Subcutaneous abdominal adipose tissue (tissue), 5 donors: Measurements from ENCODE around the gene CIBAR2.

Source experiments
- H3K27ac ChIP-seq: one replicate; pipeline ENCODE4 v1.7.0; 2013; ENCODE audit warnings: low read depth, mild to moderate bottlenecking, inconsistent platforms, low read length, moderate library complexity
- H3K27me3 ChIP-seq, 5 donors: one replicate each; pipeline ENCODE4 v1.7.0; 2013; ENCODE audit warnings: low read length in 5 of 5, inconsistent platforms in 1 of 5; ENCODE audit not compliant: control insufficient read depth in 5 of 5, insufficient read depth in 4 of 5
- H3K36me3 ChIP-seq, 5 donors: one replicate each; pipeline ENCODE4 v1.7.0; 2013; ENCODE audit warnings: low read length in 5 of 5; ENCODE audit not compliant: control insufficient read depth in 5 of 5, insufficient read depth in 5 of 5
- H3K4me1 ChIP-seq, 5 donors: one replicate each; pipeline ENCODE4 v1.7.0; 2013; ENCODE audit warnings: low read length in 5 of 5, mild to moderate bottlenecking in 3 of 5, moderate library complexity in 1 of 5; ENCODE audit not compliant: control insufficient read depth in 5 of 5, insufficient read depth in 5 of 5
- H3K4me3 ChIP-seq, 5 donors: one replicate each; pipeline ENCODE4 v1.7.0; 2013; ENCODE audit warnings: low read length in 5 of 5, low read depth in 1 of 5
- H3K9ac ChIP-seq, 5 donors: one replicate each; pipeline ENCODE4 v1.7.0; 2013; ENCODE audit warnings: low read length in 5 of 5, mild to moderate bottlenecking in 4 of 5, moderate library complexity in 3 of 5
- H3K9me3 ChIP-seq, 5 donors: one replicate each; pipeline ENCODE4 v1.7.0; 2013; ENCODE audit warnings: low read length in 5 of 5; ENCODE audit not compliant: control insufficient read depth in 5 of 5
- donor health status: healthy.
- donor health status: healthy.
- donor health status: healthy.
- donor health status: healthy.
- donor health status: healthy.

The CIBAR2 gene

GRCh38 chr16:85152414-85153030 is 40.2 kb upstream of the CIBAR2 start:
- no peaks in the 10 kb centered on the region for H3K9me3 ChIP-seq
- H3K9ac ChIP-seq: no peak overlapping the region
- no peaks in the 10 kb centered on the region for H3K27me3 ChIP-seq
- H3K4me1 ChIP-seq: peaks cover 5 to 53% (median 43%) of the 10 kb centered on the region in 5 donors
- peak overlapping the region; percentile 57 for H3K27ac ChIP-seq
- no peaks in the 10 kb centered on the region for H3K36me3 ChIP-seq
- H3K4me3 ChIP-seq: no peak overlapping the region

GRCh38 chr16:85151603-85152413 is 39.5 kb upstream of the CIBAR2 start:
- H3K9ac ChIP-seq: peak overlapping the region in 1 of 5 donors; percentile 57
- H3K36me3 ChIP-seq: no peaks in the 10 kb centered on the region
- H3K9me3 ChIP-seq: no peaks in the 10 kb centered on the region
- H3K4me3 ChIP-seq: peak overlapping the region in 1 of 5 donors; percentile 3
- no peaks in the 10 kb centered on the region for H3K27me3 ChIP-seq
- H3K27ac ChIP-seq: peak overlapping the region; percentile 57
- H3K4me1 ChIP-seq: peaks cover 12 to 60% (median 50%) of the 10 kb centered on the region in 5 donors

- Histone ChIP-seq H3K9me3 (no peaks in the 10 kb centered on the region), H3K27ac (peak overlapping the region; percentile 57), H3K27me3 (no peaks in the 10 kb centered on the region), H3K9ac (peak overlapping the region in 1 of 5 donors; percentile 57), H3K4me1 (peaks cover 15 to 66% (median 57%) of the 10 kb centered on the region in 5 donors), H3K4me3 (peak overlapping the region in 1 of 5 donors; percentile 3), H3K36me3 (no peaks in the 10 kb centered on the region)
Observed at GRCh38 chr16:85151079-85151602, 38.9 kb upstream of the CIBAR2 start.

GRCh38 chr16:85150331-85150940 is 38.2 kb upstream of the CIBAR2 start:
- Histone ChIP-seq H3K4me3 (no peak overlapping the region), H3K9me3 (no peaks in the 10 kb centered on the region), H3K36me3 (no peaks in the 10 kb centered on the region), H3K27ac (no peak overlapping the region), H3K27me3 (no peaks in the 10 kb centered on the region), H3K9ac (no peak overlapping the region), H3K4me1 (peaks cover 15 to 73% (median 64%) of the 10 kb centered on the region in 5 donors)

GRCh38 chr16:85149776-85150175 is 37.5 kb upstream of the CIBAR2 start:
- H3K4me3 ChIP-seq: no peak overlapping the region
- no peak overlapping the region for H3K9ac ChIP-seq
- H3K36me3 ChIP-seq: no peaks in the 10 kb centered on the region
- no peaks in the 10 kb centered on the region for H3K27me3 ChIP-seq
- H3K4me1 ChIP-seq: peaks cover 15 to 78% (median 69%) of the 10 kb centered on the region in 5 donors
- H3K9me3 ChIP-seq: peaks cover 0 to under 1% (median 0%) of the 10 kb centered on the region in 5 donors
- H3K27ac ChIP-seq: no peak overlapping the region

- no peaks in the 10 kb centered on the region for H3K27me3 ChIP-seq
- H3K4me3 ChIP-seq: no peak overlapping the region
- peaks cover 0 to 4% (median 0%) of the 10 kb centered on the region in 5 donors for H3K9me3 ChIP-seq
- peaks cover 15 to 85% (median 71%) of the 10 kb centered on the region in 5 donors for H3K4me1 ChIP-seq
- no peak overlapping the region for H3K9ac ChIP-seq
- no peak overlapping the region for H3K27ac ChIP-seq
- H3K36me3 ChIP-seq: no peaks in the 10 kb centered on the region
Observed at GRCh38 chr16:85148931-85149330, 36.7 kb upstream of the CIBAR2 start.

GRCh38 chr16:85146922-85147651 is 34.8 kb upstream of the CIBAR2 start:
- peak overlapping the region; percentile 62 for H3K27ac ChIP-seq
- peaks cover 0 to 4% (median 0%) of the 10 kb centered on the region in 5 donors for H3K9me3 ChIP-seq
- H3K9ac ChIP-seq: peak overlapping the region in 3 of 5 donors; percentile 29 to 54 (median 38)
- H3K4me1 ChIP-seq: peaks cover 18 to 92% (median 72%) of the 10 kb centered on the region in 5 donors
- no peak overlapping the region for H3K4me3 ChIP-seq
- no peaks in the 10 kb centered on the region for H3K27me3 ChIP-seq
- H3K36me3 ChIP-seq: no peaks in the 10 kb centered on the region

- H3K27ac ChIP-seq: peak overlapping the region; percentile 62
- no peaks in the 10 kb centered on the region for H3K27me3 ChIP-seq
- peak overlapping the region in 2 of 5 donors; percentile 38 to 54 for H3K9ac ChIP-seq
- H3K4me1 ChIP-seq: peaks cover 21 to 92% (median 72%) of the 10 kb centered on the region in 5 donors
- H3K9me3 ChIP-seq: peaks cover 0 to 4% (median 0%) of the 10 kb centered on the region in 5 donors
- no peaks in the 10 kb centered on the region for H3K36me3 ChIP-seq
- no peak overlapping the region for H3K4me3 ChIP-seq
Observed at GRCh38 chr16:85146532-85146797, 34.2 kb upstream of the CIBAR2 start.

- H3K27ac ChIP-seq: peak overlapping the region; percentile 62
Observed at GRCh38 chr16:85145734-85146531, 33.7 kb upstream of the CIBAR2 start.

More at GRCh38 chr16:85145734-85146531, 33.7 kb upstream of the CIBAR2 start:
- Histone ChIP-seq H3K36me3 (no peaks in the 10 kb centered on the region), H3K27me3 (no peaks in the 10 kb centered on the region), H3K9ac (peak overlapping the region in 1 of 5 donors; percentile 38), H3K4me3 (no peak overlapping the region), H3K9me3 (peaks cover 0 to 4% (median 0%) of the 10 kb centered on the region in 5 donors), H3K4me1 (peaks cover 18 to 90% (median 69%) of the 10 kb centered on the region in 5 donors)
